Measurements from ENCODE around the gene NXPH2.

Gene NXPH2

DNA sequence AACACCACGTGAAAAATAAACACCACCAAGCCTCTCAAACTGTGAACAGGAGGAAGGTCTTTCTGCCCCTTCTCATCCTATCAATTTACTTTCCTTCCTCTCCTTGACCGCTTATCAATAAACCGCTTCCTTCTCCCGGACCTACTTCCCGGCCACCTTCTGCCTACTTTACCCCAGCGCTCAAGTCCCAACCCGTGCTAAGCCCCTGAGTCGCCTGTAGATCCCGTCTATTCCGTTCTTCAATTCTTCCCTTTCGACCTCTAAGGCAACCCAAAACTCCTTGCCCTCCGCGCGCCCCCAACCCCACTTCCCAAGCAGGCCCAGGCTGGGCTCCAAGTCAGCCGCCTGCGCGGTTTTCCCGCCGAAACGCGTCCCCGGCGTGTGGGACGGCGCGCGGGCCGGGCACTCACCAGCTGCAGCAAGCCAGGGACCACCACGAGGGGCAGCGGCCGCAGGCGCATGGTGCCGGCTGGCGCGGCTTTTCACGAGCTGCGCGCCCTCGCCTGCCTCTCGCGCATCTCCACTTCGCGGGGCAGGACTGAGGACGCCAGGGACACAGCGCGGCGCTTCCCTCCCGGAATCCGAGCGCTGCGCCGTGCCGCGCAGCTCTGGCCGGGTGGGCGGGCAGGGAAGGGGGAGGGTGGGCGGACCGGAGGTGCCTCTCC is at the start of gene NXPH2:
Gene NXPH2, minus strand, starts transcription at position 610 of the 665 bp plus-strand sequence. Its CDS starts 149 bp downstream, at position 461.
- no peak for DNase-seq (ENCODE audit: low read depth)

DNA sequence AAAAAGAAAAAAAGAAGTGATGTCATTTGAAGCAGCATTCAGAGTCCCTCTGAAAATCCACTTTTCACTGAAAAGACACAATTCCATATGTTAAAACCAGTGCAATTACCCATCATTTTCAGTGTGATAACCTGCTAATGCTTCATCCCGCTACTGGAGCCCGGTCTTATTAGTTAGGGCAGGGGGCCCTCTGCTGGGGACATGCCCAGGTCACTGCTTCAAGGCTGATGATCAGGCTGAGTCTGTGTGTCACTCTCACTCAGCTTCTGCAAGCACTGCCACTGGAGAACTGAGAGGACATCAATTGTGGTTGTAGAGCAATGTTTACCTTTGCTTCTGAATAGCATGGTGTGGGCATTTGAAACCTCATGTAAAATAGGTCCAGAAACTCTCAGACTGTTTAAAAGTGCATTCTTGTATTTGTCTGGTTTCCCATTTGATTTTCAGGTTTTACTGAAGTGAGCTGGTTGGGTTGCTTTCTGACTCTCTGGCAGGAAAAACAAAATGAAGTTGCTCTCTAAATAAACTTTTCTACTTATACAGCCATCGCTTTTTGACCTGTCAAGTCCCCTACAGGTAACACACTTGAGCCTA is 49.2 kb upstream of the NXPH2 start:
- DNase-seq (ENCODE audit: low read depth) = no peak

DNA sequence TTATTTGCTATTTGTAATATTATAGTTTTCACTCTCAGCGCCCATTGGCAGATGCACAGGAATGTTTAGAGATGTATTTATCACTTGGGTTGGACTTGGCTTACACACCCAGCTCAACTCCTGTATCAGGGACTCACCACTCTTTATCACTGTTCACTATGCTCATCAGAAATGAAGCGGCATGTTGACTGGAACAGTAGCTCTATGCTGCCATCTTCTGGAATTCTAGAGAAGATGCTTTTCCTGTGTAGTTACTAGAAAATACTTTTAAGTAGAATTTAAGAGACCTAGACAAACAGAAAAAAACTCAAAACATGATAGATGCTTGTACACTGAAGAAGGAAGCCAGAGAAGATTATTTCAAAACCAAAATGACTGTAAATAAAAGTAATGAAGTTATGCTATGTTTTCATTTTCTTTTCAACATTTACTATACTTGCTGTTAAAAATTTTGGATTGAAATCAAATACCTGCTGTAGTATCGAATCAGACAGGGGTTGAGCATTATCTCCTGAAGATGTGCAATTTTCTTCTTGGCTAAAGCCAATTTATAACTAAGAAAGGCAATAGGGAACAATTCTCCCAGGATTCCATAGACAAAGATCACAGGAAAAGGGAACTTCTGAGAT is 47.4 kb upstream of the NXPH2 start:
- DNase-seq (ENCODE audit: low read depth) = no peak

DNA sequence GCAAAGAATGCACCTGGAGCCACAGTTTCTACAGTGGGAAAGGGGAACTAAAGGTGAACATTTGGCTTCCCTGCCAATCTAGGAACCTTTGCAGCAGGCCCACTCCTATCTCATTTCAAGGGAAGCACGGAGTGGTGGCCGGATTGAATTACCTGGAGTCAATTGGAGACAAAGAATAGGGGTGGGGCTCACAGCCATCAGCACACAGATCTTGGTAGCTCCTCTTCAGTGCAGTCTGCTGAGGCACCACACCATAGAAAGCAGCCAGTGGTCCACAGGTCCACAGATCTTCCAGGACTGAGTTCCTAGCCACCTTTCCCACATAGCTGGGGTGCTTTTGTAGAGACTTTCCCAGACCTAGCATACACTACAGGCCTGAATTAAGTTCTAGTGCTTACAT is 43.5 kb upstream of the NXPH2 start:
- no peak for DNase-seq (ENCODE audit: low read depth)

DNA sequence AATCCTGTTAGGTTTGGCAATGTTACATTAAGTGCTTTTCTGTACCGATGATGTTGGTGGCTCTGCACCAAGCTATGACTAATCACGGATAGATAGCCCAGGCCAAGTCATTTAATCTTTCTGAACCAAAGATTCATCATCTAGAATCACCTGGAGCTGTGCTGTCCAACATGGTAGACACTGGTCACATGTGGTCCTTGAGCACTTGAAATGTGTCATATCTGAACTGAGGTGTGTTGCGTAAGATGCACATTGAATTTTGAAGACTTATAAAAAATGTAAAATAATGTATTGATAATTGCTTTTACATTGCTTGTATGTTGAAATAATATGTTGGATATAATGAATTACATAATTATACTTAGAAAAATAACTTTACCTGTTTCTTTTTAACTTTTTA is 39.8 kb upstream of the NXPH2 start:
- DNase-seq (ENCODE audit: low read depth) = no peak

DNA sequence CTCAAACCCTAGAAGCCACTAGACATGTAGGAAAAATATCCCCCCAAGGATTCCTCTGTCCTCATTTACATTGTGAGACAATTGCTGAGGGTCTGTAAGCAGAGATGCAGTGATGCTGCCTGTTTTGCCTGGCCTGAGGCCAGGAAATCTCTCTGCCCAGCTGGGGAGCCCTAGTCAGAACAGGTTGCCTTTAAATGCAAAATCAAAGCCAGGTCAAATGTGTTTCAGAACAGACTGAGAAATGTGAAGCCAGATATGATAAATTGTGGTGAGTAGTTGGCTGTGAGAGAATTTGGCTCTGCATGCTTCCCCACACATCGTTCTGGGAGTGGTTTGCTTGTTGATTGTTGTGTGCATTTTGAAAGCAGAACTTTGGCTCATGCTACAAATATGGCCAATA is 38.4 kb upstream of the NXPH2 start:
- no peak for DNase-seq (ENCODE audit: low read depth)

DNA sequence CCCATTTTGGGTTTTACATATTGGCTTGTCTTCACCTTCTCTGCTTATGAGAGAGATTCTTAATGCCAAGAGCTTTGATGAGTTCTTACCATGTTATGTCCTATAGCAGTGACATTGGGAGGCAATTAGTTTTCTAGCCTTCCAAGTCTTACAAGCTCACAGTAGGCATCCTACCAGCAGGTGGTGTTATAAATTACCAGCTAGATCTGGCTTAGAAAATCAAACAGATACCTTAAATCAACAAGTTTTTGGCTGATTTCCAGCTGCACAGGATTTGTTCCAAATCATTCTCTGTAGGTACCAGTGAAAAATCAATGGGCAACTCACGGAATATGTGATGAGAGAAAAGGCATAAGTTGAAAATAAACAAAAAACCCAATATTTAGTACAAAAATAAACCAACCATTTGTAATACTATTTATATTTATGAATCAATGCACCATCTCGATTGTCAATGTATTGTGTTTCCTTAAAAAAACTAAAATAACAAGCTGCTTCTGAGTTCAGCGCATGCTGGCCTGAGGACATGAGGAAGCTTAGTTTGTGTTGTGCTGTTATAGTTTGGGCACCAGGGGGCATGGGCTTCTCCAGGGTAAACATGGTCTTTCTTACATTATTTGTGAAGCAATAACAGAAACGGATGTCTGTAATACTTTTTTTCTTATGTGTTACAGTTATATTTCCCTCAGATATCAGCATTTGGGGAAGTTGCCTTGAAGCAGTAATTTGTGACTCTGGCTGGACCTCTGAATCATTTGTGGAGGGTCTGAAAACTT is 34.1 kb upstream of the NXPH2 start:
- DNase-seq (ENCODE audit: low read depth) = no peak

DNA sequence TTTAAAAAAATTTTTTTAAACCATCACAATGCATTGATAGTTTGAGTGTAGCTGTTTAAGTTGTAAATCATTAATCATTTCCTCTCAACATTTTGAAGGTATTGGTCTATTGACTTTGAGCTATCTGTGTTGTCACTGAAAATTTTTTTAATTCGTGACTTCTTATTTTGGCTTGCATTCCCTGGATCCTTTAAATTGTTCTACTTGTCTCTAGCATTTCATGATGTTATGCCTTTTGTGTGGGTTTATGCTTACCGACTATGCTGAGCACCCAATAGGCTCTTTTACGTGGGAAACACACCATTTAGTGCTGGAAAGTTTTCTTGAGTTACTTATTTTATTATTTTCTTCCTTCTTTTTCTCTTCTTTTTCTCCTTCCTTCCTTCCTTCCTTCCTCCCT is 31.2 kb upstream of the NXPH2 start:
- no peak for DNase-seq (ENCODE audit: low read depth)

DNA sequence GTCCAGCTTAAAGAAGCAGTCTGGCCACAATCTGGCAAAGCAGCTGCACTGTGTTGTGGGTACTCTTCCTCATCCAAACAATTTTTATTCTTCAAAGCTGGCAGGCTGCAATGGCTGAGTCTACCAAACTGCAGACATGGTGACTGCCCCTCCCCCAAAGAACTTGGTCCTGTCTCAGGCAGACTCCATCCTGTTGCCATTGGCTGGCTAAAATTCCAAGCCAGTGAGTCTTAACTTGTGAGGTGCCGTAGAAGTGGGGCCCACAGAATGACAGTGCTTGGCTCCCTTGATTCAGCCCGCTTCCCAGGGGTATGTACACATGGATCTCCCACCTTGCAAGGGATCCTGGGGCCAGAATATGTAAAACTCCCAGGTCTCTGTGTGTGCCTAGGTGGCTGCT is 14.5 kb upstream of the NXPH2 start:
- no peak for DNase-seq (ENCODE audit: low read depth)

DNA sequence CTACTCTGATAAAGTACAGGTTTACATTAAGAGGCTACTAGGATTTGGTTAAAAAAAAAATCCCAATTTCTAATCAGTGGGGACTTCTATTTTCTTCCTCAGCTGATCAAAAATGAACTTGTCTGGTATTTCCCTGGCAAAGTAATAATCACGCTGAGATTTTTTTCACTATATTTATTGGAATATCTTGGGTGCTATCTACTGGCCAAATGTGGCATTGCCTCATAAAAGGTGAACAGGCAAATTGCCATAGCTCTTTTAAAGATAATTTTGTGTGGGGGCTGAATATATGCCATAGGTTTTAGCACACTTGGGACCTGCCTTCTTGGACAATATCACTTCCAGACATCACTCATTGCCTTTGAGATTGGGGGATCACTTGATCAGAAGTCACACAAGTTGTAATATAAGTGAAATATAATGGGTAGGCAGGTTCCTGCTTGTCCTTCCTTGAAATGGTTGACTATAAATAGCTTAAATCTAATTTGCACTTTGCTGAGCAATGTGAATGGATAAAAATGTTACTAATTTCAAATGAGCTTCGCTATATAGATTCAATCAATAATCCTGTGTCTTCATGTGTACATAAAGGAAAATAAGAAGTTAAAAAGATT is 7.0 kb upstream of the NXPH2 start:
- no peak for DNase-seq (ENCODE audit: low read depth)

DNA sequence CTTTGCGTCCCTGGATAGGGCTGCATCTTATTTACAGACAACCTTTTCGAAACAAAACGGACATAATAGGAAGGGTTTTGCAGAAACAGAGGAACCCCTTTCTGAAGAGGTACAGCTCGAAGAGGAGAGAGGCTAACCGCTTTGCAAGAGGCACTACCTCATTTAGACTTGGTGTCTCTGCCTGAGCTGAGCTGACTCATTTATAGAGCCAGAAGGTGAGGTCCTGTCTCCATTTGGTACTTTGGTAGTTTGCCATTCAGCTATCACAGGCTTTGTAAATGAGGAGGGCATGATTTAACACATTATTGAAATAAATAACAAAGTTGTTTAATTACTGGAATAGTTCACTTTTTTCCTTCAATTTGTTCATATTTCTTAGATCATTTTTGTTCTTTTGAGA is 2.2 kb upstream of the NXPH2 start:
- no peak for DNase-seq (ENCODE audit: low read depth)

DNA sequence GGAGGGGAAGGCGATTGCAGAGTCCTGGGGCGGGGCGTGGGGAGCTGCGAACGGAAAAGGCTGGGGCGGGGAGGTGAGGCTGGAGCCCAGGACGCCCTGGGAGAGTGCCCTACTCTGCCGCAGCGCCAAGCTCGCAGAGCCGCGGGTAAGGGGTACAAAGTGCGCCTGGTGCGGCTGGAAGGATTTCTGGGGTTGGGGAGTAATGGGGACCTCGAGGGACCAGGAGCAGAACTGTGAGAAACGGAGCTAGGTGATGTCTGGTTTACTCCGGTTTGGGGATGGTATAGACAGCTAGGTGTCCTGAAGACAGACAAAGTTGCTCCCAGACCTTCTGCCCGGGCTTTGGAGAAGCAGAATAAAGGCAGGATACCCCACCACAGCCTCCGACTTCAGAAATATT is 718 bp upstream of the NXPH2 start:
- DNase-seq (ENCODE audit: low read depth) = no peak

DNA sequence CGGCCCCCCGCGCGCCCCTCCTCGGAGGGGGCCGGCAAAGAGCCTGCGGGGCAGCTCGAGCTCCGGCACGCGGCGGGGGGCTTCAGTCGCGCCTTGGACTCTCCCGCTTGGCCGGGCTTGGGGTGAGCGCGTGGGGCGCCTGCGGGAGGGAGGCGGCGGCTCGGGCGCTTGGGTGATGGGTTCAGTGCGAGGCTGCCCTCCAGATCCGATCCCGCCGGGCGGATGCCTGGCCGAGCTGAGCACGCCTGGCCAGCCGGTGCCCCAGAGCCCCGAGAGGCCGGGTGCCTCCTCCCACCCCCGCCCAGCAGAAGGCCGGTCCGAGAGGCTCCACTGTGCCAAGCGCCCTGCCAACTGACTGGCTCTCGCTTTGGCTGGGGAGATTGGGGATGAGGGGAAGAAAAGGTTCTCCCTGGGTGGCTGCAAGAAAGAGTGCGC is 273 bp upstream of the NXPH2 start:
- DNase-seq (ENCODE audit: low read depth) = no peak

DNA sequence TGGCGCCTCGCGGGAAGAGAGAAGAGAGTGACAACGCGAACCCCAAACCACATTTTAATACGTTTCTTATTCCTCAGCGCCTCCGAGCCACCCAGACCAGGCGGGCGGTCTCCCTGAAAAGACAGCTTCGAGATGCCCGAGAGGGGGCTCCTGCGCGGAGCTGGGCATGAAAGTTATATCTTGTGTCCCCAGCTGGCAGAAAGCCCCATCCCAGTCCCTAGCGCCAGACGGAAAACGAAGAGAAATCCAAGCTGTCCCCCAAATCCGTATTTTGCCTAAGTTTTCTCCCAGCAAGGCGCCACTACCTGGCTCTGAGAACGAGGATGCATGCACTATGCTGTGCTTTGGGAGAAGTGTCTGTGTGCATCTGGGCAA is 797 bp downstream of the NXPH2 start:
- DNase-seq (ENCODE audit: low read depth) = no peak

DNA sequence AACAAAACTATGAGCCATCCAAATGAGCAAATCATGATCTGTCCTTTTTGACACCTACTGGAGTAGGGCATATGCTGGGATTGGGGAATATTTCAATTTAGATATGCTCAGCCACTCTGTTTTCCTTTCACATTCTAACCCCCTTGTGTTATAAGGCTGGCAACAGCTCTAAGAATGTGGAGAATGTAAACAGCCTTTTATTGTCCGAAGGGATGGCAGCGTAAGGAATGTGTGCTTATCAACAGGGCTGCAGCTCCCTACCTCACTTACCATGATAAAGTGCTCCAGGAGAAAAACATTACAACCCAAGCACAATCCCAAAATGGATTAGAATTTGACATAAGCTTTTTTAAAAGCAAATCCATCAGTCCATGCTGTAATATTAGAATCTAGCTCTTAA is 2.2 kb downstream of the NXPH2 start:
- no peak for DNase-seq (ENCODE audit: low read depth)

DNA sequence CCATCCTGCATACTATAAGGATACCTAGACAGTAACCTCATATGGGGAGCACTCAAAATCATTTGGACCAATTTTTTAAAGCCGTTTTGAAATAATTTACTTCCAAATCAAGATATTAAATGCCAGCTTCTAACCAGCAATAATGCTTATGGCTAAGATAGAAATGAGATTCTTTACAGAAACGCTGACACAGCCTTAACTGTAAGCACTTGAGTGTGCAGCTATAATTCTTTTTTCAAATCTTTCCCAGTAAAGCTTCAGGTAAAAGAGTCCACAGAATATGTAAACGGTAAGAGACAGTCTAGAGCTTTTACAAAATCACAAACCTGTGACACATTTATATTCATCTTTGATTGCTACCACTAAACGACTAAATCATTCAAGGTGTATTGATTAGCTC is 4.5 kb downstream of the NXPH2 start:
- DNase-seq (ENCODE audit: low read depth) = no peak

DNA sequence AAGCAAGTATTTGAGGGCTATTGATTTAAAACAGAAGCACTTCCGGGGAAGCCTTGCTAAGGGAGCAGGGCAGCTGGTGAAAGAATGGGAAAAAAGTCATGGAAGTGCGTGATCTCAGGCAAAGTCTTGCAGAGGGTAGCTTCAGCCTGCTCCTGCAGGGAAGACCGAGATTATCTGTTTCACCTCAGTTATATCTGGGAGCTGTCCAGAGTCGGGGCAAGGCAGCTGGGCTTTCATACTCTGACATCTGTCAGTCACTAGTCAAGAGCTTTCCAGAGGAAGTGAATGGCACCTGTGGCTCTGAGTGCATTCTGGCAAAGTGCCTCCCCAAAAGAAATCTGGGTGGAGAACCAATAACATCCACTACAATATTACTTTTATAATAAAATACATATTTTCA is 8.7 kb downstream of the NXPH2 start:
- DNase-seq (ENCODE audit: low read depth) = no peak

DNA sequence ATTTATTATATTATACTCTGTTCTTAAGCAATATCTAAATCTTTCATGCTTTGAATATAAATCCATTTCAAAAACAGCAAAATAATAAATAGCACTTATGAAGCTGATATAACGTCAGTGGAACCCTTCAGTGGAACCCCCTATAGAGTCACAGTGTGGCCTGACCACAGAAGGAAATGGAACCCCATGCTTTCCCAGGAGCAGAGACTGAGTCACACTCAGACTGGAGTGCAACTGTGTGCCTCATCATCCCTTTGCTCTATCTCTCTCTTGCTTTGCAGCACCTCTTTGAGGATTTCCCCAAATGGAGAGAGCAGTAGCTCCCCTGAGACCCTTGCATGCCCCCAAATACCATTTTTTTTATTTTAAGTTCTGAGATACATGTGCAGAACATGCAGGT is 13.1 kb downstream of the NXPH2 start:
- no peak for DNase-seq (ENCODE audit: low read depth)

DNA sequence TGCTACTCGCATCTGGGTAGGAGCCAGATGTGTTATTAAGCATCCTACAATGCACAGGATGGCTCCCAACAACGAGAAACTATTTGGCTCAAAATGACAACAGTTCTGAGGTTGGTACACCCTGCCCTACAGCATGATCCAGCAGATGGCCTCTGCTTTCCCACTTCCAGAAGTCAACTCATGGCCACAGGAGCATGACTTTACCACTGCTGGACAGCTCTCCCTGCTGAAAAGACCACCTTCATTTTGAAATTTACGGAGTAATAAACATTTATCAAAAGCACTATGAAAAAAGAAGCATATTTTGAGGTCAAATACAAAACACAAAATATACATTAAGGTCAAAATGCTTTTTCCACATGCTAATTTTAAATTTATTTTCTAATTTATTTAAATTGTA is 13.7 kb downstream of the NXPH2 start:
- no peak for DNase-seq (ENCODE audit: low read depth)

DNA sequence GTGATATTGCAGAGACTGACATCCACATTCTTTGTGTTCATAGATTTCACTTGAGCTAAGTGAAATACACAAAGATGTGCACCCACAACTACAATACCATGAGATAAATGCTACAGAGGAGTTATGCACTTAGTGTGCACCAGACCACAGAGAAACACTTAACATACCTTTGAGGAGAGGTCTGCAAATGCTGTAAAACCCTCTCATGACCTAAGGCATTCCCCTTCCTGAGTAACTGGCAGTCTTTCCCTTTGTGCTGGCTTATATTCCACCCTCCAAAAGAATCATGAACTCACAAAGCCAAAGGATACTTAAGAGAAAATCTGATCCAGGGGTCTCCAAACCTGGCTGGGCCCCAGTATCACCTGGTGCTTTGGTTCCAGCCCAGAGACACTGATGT is 16.2 kb downstream of the NXPH2 start:
- no peak for DNase-seq (ENCODE audit: low read depth)

DNA sequence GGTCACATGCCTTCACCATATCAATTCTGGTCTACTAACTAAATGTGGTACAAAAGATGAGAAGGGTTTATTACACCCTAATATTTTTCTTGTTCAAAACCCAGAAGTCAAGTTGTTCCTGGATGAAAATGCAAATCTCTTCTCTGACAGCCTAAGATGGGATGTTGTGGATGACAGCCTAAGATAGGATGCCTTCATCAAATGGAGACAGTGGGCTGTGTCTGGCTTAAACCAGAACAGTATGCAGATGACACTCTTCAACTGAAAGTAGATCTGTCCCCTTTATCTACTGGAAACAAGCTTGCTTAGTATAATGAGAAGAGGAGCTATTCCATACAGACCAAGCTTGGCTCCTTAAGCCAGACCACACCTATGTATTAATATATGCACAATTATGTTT is 17.7 kb downstream of the NXPH2 start:
- DNase-seq (ENCODE audit: low read depth) = no peak

DNA sequence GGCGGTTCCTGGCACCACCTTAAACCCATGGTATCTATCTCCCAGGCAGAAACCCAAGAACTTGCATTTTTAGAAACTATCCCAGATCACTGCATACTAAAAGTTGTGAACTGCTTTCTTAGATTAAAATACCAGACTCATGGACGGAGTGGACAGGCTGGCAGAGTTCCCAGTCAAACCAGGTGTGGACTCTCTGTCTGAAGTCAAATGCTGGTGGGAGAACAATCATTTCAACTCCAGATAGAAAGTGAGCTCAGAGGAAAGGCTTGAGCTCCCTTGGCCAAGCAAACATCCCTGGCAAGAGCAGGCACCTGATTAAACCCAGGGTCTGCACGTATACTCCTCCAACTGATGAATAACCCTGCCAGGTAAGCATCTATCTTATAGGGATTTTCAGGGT is 19.5 kb downstream of the NXPH2 start:
- DNase-seq (ENCODE audit: low read depth) = no peak

DNA sequence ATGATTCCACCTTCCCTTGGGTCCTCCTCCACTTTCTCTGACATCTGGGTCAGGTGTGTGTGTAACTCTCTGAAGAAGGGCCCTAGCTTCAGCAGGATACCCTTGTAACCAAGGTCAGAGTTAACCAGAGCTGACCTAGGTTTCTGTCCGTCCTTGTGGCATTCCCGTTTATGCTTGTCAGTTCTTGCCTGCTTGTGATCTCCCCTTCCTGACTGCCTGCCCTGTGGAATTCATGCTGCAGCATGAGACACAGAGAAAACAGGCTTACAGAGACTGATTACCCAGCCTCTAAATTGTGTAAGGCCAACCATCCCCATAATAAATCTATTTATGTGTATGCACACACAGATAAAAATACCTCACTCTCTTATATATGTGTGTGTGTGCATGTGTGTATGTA is 22.8 kb downstream of the NXPH2 start:
- DNase-seq (ENCODE audit: low read depth) = no peak
